GM10847 (cell line): Measurements from ENCODE around the gene CCDC180.

Experiments used
- POLR2A ChIP-seq: IDR thresholded peaks from 2 replicates; pipeline ENCODE4 v1.6.1; 2011; ENCODE audit not compliant: insufficient read length; ENCODE audit errors: extremely low read depth

CCDC180 gene

DNA sequence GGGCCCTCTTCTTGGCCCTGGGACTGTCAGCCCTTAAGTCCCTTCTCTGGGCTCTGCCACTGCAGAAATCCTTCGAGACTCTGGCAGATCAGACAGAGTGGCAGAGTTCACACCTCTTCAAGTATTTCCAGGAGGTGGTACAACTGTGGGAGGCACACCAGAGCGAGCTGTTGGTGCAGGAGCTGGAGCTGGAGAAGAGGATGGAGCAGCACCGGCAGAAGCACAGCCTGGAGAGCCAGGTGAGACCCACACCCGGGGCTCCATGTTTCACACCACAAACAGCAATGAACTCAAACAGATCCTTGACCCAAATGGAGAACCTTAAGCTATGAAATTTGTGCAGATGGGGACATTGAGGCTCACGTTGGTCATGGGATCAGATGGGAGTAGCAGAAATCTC lies 17.5 kb downstream of the CCDC180 start:
- TF ChIP-seq POLR2A = no peak

DNA sequence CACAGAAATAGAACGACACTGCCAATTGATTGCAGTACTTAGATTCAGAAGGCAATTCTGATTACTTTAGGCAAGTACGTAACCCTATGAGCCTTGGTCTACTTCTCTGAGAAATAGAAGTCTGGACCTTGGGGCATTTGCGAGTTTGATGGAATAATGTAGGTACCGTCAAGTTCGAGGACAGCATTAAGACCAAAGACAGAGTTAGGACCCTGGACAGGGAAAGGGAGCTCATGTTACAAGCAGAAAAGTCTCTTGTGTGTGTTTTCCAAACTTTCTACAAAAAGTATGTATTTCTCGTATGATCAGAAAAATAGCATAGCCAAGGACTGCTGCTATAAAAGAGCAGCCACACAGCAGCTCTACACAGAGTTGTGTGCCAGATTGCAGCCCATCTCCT lies 20.1 kb downstream of the CCDC180 start:
- TF ChIP-seq POLR2A = no peak

DNA sequence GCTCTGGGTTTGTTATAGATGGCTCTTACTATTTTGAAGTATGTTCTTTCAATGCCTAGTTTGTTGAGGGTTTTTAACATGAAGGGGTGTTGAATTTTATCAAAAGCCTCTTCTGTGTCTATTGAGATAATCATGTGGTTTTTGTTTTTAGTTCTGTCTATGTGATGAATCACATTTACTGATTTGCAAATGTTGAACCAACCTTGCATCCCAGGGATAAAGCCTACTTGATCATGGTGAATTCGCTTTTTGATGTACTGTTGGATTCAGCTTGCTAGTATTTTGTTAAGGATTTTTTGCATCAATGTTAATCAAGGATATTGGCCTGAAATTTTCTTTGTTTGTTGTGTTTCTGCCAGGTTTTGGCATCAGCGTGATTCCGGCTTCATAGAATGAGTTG lies 25.5 kb downstream of the CCDC180 start:
- TF ChIP-seq POLR2A = no peak

DNA sequence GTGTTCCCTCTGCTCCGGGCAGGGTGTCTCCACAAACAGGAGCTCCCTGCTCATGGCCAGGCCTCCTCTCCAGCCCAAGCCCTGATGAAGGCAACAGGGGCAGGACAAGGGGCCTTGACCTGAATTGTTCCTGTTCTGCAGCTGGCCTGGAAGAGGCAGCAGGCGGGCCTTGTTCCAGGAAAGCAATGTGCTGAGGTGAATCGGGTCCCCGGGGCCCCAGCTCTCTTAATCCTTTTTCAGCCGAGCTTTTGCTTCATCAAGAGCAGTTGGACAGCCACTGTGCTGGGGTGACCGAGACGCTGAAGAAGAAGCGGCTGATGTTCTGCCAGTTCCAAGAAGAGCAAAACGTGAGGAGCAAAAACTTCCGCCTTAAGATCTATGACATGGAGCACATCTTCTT lies 41.4 kb downstream of the CCDC180 start:
- TF ChIP-seq POLR2A = no peak

DNA sequence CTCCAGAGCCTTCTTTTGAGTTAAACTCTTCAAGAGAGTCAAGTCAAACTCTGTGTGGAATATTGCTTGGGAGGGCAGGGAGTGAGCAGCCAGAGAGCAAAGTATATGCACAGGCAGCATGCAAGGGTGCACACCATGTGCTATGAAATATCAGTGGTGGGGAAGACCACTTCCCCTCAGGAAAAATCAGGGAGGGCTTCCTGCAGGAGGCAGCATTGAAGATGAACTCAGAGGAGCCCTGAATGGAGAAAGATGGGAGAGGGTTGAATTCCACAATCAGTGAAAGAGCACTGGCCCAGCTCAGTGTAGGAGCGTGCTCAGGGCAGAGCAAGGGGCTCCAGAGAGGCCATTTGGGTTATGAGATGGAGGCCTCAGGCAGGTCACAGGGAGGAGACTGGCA lies 41.9 kb downstream of the CCDC180 start:
- TF ChIP-seq POLR2A = no peak

DNA sequence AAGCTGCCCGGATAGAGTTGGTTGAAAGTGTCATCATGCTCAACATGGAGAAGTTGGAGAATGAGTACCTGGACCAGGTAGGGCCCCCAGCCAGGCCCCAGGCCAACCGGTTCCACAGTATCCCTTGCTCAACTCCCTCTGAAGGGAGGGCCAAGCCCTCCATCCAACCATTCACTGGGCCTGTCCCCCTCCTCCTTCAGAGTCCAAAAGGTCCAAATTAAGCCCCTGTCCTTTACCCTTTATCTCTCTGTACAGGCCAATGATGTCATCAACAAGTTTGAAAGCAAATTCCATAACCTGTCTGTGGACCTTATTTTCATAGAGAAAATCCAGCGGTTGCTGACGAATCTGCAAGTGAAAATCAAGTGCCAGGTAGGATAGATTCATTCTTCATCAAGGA lies 47.2 kb downstream of the CCDC180 start:
- TF ChIP-seq POLR2A = no peak

DNA sequence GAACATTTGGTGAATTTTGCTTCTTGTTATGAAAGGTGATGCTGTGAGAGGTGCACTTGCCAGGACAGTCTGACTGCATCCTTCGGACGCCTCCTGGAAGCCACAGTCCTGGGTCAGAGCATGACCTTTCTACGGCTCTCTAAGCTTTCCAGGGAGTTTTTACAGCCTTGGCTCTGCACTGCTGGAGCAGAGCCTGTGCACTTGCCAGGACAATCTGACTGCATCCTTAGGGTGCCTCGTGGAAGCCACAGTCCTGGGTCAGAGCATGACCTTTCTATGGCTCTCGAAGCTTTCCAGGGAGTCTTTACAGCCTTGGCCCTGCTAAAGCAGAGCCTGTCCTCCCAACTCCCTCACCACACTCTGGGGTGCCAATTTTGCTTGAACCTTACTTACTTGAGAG lies 49.6 kb downstream of the CCDC180 start:
- TF ChIP-seq POLR2A = no peak
